SJSA1 (cell line): ENCODE measurements around the gene LRSAM1. TPM values are rescaled to one million over a fixed set of nuclear protein-coding genes. Genes with fewer than 3 reads are reported as not detected.

ENCODE experiments used
- DNase-seq, 2 experiments: peaks; one replicate each; pipeline ENCODE4 v3.0.0-alpha.2; 2015 to 2020; ENCODE audit warnings: low spot score in 2 of 2, low read depth in 1 of 2
- H3K27ac ChIP-seq: fragments of 250-450 bp; sonication (Bioruptor Pico); 2 replicates; pipeline ENCODE4 v1.5.1; 2020; ENCODE audit warnings: mild to moderate bottlenecking, moderate library complexity
- H3K27me3 ChIP-seq: fragments of 250-450 bp; sonication (Bioruptor Pico); replicated peaks from 2 replicates; pipeline ENCODE4 v1.5.1; 2020; ENCODE audit warnings: mild to moderate bottlenecking, moderate library complexity
- H3K36me3 ChIP-seq: fragments of 250-450 bp; sonication (Bioruptor Pico); 2 replicates; pipeline ENCODE4 v1.5.1; 2020; ENCODE audit warnings: mild to moderate bottlenecking
- H3K4me1 ChIP-seq: fragments of 250-450 bp; sonication (Bioruptor Pico); replicated peaks from 2 replicates; pipeline ENCODE4 v1.6.1; 2021; ENCODE audit warnings: mild to moderate bottlenecking
- H3K4me3 ChIP-seq: fragments of 250-450 bp; sonication (Bioruptor Pico); 2 replicates; pipeline ENCODE4 v1.5.1; 2020; ENCODE audit warnings: mild to moderate bottlenecking
- H3K9me3 ChIP-seq: fragments of 250-450 bp; sonication (Bioruptor Pico); replicated peaks from 2 replicates; pipeline ENCODE4 v1.5.1; 2020; ENCODE audit warnings: mild to moderate bottlenecking
- total RNA-seq: library from RNA; depleted of rRNA; stranded (reverse); fragments of >200 nt; shearing (Covaris generic); gene quantifications from 2 replicates; pipeline ENCODE4 v1.2.3, GENCODE V29; 2014; rRNA removed

Gene LRSAM1
- total RNA-seq, 1 experiment from 2014 or later = 5.3 TPM

- Histone ChIP-seq H3K36me3 (peaks cover 59% of the 10 kb centered on the region), H3K9me3 (no peaks in the 10 kb centered on the region), H3K4me1 (peaks cover 36% of the 10 kb centered on the region), H3K4me3 (no peak overlapping the region), H3K27ac (no peak overlapping the region), H3K27me3 (no peaks in the 10 kb centered on the region)
- no peak for DNase-seq
These were observed 98.4 kb downstream of the LRSAM1 start for GRCh38 chr9:127549751-127550150.

- no peaks in the 10 kb centered on the region for H3K9me3 ChIP-seq
- no peak for DNase-seq
- no peak overlapping the region for H3K27ac ChIP-seq
- no peaks in the 10 kb centered on the region for H3K27me3 ChIP-seq
- no peak overlapping the region for H3K4me3 ChIP-seq
- peaks cover 36% of the 10 kb centered on the region for H3K4me1 ChIP-seq
- peaks cover 55% of the 10 kb centered on the region for H3K36me3 ChIP-seq
These were observed 99.0 kb downstream of the LRSAM1 start for GRCh38 chr9:127550282-127550681.

- no peak overlapping the region for H3K27ac ChIP-seq
- H3K4me3 ChIP-seq = no peak overlapping the region
- H3K4me1 ChIP-seq = peaks cover 36% of the 10 kb centered on the region
- DNase-seq = no peak
- H3K27me3 ChIP-seq = no peaks in the 10 kb centered on the region
- peaks cover 59% of the 10 kb centered on the region for H3K36me3 ChIP-seq
- no peaks in the 10 kb centered on the region for H3K9me3 ChIP-seq
These were observed 99.4 kb downstream of the LRSAM1 start for GRCh38 chr9:127550751-127551150.

Other genes with a start within 250 kb of the LRSAM1 start
- gene GARNL3, start 186.7 kb upstream of the LRSAM1 start, total RNA-seq = 0.22 and 2.0 TPM in 2 replicates
- gene SLC2A8, start 54.3 kb upstream of the LRSAM1 start, total RNA-seq = 17.4 and 35.2 TPM in 2 replicates
- 7.1 and 7.6 TPM in 2 replicates for gene ZNF79, start 27.1 kb upstream of the LRSAM1 start, total RNA-seq
- 1,639 and 1,700 TPM in 2 replicates for gene RPL12, start 104 bp upstream of the LRSAM1 start, total RNA-seq
- gene STXBP1, start 160.8 kb downstream of the LRSAM1 start, total RNA-seq = 18.4 and 72.6 TPM in 2 replicates